H1 (cell line): ENCODE results near the gene CEP76.

Experiments used
- CHD2 ChIP-seq: IDR thresholded peaks from 2 replicates; pipeline ENCODE4 v1.6.1; 2012; ENCODE audit warnings: low read length, improper control_type of control experiment
- CTCF ChIP-seq, 3 experiments: IDR thresholded peaks; 1 replicate in 2 of 3; 2 replicates in 1 of 3; pipeline versions ENCODE4 v1.5.1 to v1.6.1; 2011; ENCODE audit warnings: low read length in 3 of 3, mild to moderate bottlenecking in 3 of 3, inconsistent platforms in 2 of 3, low read depth in 1 of 3, moderate library complexity in 1 of 3; ENCODE audit not compliant: insufficient read depth in 1 of 3; ENCODE audit errors: control extremely low read depth in 1 of 3
- EP300 ChIP-seq, 2 experiments: IDR thresholded peaks; 1 replicate in 1 of 2; 2 replicates in 1 of 2; pipeline ENCODE4 v1.6.1; 2011 to 2012; ENCODE audit warnings: low read depth in 2 of 2, low read length in 2 of 2, mild to moderate bottlenecking in 2 of 2, borderline replicate concordance in 1 of 2, inconsistent platforms in 1 of 2, moderate library complexity in 1 of 2
- JUND ChIP-seq: IDR thresholded peaks from 2 replicates; pipeline ENCODE4 v1.6.1; 2011; ENCODE audit warnings: mild to moderate bottlenecking, improper control_type of control experiment, low read length
- MAFK ChIP-seq: IDR thresholded peaks from 2 replicates; pipeline ENCODE4 v1.6.1; 2012; ENCODE audit warnings: low read depth, mild to moderate bottlenecking, improper control_type of control experiment, low read length
- MAX ChIP-seq: IDR thresholded peaks from 2 replicates; pipeline ENCODE4 v1.6.1; 2012; ENCODE audit warnings: inconsistent platforms
- SRF ChIP-seq: IDR thresholded peaks from 2 replicates; pipeline ENCODE4 v1.6.1; 2011; ENCODE audit warnings: mild to moderate bottlenecking, low read depth, low read length, moderate library complexity

- TF ChIP-seq MAFK (no peak), MAX (no peak), SRF (no peak), CTCF (IDR thresholded peaks at IDR 0.05; ENCODE audit: control extremely low read depth in 1 of 3, insufficient read depth in 1 of 3, low read depth in 1 of 3, low read length in 3 of 3) (no peak), JUND (no peak), EP300 (IDR thresholded peaks at IDR 0.05; ENCODE audit: borderline replicate concordance in 1 of 2, low read depth in 2 of 2, low read length in 2 of 2) (no peak), CHD2 (no peak)
Measured at GRCh38 chr18:12751891-12752290, 49.4 kb upstream of the CEP76 start.
